HG03175 (cell line): ENCODE results near the gene TCAP.

Source experiments
- ATAC-seq: cut with Tn5 transposase; IDR thresholded peaks from one replicate; pipeline ENCODE4 v1.9.1; 2021; ENCODE audit warnings: mild to moderate bottlenecking, moderate library complexity; ENCODE audit not compliant: unreplicated experiment

TCAP gene, protein sequence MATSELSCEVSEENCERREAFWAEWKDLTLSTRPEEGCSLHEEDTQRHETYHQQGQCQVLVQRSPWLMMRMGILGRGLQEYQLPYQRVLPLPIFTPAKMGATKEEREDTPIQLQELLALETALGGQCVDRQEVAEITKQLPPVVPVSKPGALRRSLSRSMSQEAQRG

DNA sequence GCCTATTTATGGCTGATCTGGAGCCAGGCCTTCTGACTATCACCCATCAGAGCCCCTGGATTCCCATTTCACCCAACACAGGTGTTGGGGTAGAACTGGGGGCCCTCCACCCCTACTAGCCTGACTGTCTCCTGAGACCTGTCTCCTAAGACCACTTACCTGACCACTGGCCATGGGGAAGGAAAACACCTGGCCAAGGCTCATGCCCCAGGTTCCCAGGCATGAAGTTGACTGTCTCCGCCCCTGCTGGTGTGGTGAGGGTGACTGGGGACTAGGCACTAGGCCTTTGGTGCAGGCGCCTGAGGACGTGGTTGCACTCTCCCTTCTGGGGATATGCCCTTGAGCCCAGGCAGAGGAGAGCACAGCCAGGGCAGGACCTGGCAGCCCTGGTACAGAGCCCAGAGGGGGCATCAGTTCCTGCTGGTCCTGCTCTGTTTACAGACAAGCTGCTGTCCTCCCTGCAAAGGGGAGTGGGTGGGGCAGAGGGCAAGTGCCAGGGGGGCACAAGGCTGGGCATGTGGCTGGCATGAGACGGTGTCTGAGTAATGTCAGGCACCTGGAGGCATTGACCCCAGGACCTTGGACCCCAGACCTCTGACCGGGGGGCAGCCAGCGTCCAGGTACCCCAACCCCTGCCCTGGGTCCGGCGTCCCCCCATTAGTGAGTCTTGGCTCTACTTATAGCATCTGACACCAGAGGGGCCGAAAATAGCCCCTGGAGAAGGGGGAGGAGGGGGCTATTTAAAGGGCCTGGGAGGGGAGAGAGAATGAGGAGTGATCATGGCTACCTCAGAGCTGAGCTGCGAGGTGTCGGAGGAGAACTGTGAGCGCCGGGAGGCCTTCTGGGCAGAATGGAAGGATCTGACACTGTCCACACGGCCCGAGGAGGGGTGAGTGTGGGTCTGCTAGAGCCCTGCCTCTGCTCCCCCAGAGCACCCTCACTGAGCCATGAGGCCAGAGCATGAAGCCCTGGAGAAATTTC is at the start of gene TCAP:
Gene TCAP (plus strand): TSS at position 769 of the 981 bp plus-strand sequence. CDS start 11 bp downstream, at position 780.
- no peak for ATAC-seq

DNA sequence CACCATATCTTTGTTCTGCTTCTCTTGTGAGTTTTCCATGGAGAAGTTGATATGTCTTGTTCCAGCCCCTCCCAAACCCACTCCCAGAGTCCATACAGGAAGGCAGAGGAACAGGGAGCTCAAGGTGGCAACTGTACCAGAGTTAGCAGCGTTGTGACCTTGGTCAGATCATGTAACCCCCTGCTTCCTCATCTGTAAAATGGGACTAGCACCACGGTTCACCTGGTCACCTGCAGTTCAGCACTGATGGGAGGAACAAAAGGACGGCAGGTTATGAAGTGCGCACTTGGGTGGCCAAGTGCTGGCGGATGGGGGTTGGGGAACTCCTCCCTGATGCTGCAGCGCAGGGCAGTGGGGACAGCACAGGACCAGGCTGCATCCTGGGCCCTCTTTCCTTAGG is 49.7 kb upstream of the TCAP start:
- no peak for ATAC-seq

DNA sequence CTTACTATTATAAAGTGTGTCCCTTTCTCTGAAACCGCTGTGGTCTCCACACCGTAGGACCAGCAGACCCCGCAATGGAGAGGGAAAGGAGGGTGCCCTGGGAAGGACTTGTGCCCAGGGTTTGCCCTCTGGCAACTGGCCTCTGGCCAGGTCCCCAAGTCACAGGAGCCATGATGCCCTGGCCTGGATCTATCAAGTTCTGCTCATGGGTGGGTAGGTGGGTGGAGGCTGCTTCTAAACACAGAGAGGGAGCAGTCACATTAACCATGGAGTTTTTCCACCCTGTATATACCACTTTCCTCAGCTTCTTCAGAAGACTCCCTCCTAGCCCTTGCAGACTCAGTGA is 48.1 kb upstream of the TCAP start:
- no peak for ATAC-seq

DNA sequence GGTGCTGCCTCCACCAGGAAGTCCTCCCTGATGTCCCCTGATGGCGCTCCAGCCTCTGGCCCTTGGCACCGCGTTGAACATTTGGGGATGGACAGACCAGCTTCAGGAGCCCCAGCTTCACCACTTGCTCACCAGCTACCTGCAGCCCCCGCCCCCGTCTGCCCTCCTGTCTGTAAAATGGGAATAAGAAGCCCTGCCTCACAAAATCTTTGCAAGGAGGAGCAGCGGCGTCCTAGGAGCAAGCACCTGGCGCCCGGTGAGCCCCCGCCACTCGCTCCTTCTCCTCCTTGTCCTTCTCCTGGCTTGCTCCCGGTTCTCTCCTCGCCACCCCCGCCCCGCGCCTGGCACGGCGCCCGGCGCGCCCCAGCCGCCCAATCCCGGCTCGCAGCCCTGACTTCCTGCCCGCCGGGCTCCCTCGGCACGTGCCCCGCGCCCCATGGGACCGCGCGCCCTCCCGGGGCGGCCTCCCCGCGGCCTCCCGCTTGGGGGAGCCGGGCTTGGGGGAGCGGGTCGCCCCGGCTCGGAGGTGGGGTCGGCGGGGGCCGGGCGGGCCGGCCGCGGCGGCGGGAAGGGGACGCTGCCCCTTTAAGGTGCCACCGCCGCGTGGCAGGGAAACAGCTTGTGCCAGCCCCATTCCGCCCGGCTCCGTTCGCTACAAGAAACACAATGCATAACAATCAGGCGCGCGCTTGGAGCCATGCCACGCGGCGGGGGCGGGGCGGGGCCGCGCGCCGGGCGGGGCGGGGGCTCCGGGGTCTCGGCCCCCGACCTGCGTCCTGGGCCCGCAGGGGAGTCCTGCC is 47.5 kb upstream of the TCAP start:
- ATAC-seq = no peak

DNA sequence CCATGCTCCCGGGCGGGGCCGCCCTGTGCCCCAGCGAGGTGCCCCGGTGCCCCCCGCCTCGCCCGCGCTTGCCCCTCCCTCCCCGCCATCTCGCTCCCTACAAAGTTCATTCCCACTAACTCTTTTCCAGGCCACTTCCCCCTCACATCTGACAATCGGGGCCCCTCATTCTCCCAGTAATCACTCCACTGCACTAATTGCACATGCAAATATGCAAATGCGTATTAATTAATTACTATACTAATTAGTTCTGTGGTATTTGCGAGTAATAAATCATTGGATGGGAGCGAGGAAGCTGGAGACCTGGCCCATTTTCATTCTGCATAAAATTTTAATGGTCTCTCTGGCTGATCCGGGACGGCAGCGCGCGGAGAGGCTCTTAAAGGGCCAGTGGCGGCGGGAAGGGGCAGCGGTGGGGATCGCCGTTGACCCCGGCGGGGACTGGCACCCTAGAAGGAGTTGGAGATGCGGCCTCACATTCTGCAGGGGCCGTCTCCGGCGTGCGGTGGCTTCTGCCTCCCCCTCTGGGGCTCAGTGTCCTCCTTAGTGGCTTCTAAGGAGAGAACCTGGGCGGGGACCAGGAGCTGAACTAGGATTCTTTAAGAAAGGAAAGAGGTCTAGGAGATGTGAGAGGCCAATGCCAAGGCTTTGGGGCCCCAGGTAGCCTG is 46.8 kb upstream of the TCAP start:
- ATAC-seq = no peak

DNA sequence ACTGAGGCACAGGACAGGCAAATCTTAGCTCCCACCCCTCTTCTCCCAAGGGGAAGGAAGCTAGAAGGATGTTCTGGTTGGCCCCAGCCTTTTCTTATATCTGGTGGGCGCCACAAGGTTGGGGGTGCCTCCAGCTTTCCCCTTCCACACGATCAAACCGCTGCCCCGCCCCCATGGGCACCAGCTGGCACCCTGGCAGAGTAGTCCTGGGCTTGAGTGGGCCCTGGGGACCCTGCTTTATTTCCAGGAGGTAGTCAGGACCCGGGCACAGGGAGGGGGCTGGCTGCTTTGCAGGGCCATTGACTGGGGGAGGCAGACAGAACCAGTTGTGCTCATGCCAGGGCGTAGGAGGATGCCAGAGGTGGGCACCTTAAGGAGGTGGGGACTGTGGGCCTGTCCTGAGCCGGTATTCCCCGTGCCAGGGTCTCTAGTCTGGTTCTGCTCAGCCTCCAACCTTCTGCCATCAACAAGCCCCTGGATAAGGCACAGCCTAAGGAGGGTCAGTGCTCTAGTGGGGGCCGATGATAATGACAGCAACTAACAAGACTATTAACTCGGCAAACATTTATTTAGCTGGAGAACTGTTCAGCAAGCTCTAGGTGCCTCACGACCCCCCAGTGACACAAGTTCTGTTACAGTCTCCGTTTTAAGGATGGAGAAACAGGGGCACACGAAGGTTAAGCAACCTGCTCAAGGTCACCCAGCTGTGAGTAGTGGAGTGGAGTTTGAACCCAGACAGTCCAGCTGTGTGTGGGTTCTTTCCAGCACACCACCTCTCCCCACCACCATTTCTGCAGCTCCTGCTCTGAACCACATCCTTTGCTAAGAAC is 46.0 kb upstream of the TCAP start:
- ATAC-seq = no peak

DNA sequence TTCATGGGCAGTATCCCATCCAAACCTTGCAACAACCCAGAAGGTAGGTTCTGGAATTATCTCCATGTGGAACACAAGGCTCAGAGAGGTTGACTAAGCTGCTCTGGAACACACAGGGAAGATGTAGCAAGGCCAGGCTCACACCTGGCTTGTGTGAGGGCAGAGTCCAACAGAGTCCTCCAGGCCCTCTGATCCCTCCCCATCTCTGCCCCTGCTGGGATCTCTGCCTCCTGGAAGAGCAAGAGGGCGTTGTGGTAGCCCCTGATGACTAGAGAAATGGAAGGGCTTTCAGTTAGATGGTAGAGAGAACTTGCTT is 45.4 kb upstream of the TCAP start:
- no peak for ATAC-seq

DNA sequence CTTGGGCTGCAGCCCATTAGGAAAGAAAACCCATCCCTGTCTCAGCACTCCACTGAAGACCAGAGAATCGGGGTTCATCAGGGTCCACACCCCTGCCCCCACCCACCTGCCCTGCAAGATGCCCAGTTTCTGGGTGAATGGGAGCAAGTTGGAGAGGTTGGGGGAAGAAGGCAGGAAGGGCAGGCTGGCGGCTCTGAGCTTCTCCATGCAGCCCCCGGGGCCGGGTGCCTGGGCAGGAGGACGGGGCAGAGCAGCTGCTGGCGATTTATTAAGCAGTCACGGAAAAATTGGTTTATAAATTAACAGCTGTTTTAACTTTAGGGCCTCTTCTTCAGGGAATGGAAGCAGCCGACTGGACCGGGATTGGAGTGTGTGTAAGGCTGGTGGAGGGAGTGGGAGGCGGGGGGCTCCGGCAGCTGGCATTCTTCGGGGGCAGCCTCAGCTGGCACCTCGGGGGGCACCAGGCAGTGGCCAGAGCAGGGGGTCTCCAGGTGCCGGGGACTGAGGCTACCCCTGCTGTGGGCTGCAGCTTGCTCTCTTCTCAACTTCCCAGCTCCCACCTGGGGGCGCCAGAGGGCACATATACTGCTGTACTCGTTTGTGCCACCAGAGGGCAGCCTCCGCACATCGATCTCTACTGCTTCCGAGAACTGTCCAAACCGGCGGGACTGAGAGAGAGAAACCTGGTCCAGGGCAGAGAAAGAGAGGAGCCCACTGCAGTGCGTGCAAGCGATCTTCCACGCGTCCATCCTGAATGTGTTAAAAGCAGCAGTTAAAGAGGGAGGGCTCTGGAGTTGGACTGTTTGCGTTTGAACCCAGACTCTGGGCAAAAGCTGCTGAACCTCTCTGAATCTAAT is 43.4 kb upstream of the TCAP start:
- peak; percentile 57 for ATAC-seq

DNA sequence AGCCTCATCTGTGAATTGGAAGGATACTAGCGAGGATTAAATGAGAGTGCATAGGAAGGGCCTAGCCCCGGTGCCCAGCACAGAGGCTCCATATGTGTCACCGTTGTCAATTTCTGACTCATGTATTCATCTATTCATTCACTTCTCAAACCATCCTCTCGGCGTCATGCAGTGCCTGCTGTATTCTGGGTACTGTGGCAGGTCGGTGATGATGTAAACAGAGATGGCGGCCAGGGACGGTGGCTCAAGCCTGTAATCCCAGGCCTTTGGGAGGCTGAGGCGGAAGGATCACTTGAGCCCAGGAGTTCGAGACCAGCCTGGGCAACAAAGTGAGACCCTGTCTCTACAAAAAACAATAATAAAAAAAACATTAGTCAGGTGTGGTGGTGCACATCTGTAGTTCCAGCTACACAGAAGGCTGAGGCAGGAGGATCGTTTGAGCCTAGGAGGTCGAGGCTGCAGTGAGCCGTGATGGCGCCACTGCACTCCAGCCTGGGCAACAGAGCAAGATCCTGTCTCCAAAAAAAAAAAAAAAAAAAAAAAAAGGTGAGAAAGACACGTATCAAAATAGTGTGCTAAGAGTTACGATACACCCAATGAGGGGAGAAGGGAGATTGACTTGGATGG is 42.7 kb upstream of the TCAP start:
- ATAC-seq = peak; percentile 32

DNA sequence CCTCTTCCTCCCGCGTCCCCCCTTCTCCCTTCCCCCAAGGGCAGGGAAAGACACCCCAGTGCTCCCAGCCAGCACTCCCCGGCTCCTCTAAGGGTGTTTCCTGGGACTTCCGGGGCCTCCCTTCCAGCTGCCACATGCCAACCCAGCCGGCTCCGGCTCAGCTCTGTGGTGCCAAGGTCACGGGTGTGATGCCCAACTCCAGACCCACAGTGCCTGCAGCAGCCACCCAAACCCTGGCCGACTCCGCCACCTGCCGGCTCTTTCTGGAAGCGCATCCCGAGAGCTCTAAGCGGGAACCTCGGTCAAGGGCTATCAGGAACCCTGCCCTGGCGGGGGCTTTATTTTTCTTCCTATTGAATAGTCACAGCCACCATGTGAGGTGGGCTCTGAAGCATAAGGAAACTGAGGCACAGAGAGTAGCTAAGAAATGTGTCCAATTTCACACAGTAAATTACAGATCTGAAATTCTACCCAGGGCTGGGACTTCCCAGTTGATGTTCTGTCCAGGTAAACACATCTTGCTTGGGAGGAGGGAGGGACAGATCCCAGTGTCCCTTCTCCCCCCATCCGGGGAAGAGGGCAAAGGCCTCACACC is 41.7 kb upstream of the TCAP start:
- no peak for ATAC-seq

DNA sequence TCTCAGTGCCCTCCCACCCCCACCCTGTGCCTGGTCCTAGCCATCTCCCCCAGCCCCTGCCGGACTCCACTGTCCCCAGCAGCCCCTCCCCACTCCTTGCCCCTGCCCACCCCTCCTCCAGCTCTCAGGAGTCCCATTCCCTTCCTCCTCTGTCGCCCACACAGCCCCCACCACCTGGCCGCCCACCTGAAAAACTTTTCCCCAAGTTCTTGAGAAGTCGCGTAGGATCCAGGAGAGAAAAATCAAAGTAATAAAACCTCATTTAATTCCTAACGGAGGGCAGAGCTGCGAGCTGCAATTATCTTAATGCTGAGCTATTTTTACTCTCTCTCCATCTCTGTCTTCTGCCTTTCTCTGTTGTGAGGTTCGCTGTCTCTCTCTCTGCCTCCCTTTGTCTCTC is 40.8 kb upstream of the TCAP start:
- ATAC-seq = no peak

DNA sequence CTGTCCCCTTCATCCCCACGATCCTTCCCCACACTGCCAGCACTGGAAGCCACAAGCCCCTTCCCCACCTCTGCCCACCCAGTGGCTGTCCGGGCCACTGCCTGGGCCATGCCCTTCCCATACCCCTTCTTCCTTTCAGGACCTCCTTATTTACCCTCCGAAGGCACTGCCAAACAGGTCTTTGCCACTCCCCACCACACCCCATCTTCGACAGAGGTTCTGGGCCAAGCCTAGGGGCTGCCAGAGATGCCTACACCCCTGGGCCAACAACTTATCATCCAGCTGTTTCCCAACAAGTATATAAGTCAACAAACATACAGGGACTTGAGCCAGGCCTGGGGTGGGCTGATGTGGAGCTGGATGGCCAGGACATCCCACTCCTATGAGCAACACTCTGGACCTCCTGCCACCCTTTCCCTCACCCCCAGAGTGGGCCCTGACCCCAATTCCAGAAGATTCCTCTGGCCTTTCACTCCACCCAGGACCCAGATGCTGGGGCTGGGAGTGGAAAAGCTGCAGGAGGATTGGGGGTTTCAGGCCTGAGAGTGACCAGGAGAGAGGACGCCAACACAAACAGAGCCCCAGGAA is 39.9 kb upstream of the TCAP start:
- ATAC-seq = no peak

DNA sequence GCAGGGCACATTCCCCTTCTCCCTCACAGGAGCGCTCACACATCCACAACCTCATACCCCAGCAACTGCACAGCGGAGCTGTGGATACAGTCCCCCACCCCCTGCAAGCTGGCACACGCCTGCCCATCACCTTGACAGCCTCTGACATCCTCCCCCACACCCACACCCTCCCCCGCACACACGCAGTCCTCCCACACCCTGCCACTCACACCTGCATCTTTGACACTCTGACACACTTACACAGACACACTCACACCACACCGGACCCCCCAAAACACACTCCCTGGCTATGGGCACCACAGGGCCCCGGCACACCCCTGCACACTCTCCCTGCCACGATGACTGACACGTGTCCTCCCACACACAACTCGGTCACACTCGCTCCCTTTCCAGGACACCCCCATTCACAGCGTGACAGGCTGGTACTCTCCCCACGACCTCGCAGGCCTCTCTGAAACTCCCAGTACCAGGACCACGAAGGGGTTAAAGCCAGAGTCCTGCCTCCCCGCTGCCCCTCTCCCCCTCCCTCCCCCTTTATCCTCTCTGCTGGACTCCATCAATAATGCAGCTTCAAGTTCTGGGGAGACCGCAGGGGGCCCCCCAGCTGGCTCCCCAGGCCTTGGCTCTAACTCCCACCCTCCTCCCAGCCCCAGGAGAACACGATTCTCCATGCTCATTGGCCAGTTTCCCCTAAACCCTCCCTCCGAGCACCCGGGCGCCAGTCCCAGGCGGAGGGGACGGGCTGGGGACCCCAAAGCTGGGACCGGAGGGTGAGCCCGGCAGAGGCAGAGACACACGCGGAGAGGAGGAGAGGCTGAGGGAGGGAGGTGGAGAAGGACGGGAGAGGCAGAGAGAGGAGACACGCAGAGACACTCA is 38.7 kb upstream of the TCAP start, which contains the start of gene PPP1R1B:
Gene PPP1R1B (plus strand): TSS at position 782 of the 876 bp plus-strand sequence. CDS start 441 bp downstream, outside the sequence.
- ATAC-seq = no peak

DNA sequence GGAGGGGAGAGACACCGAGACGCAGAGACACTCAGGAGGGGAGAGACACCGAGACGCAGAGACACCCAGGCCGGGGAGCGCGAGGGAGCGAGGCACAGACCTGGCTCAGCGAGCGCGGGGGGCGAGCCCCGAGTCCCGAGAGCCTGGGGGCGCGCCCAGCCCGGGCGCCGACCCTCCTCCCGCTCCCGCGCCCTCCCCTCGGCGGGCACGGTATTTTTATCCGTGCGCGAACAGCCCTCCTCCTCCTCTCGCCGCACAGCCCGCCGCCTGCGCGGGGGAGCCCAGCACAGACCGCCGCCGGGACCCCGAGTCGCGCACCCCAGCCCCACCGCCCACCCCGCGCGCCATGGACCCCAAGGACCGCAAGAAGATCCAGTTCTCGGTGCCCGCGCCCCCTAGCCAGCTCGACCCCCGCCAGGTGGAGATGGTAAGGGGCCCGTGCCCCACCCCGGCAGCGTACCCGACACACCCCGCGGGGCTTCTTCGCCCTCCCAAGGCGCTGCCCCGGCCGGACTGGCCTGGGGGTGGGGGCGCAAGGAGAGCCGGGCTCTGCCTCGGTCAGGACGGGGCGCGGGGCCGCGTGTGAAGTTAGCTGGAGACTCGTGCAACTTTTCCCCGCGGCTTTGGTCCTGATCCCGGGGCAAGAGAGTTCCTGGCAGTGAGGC is 38.0 kb upstream of the TCAP start:
- no peak for ATAC-seq

DNA sequence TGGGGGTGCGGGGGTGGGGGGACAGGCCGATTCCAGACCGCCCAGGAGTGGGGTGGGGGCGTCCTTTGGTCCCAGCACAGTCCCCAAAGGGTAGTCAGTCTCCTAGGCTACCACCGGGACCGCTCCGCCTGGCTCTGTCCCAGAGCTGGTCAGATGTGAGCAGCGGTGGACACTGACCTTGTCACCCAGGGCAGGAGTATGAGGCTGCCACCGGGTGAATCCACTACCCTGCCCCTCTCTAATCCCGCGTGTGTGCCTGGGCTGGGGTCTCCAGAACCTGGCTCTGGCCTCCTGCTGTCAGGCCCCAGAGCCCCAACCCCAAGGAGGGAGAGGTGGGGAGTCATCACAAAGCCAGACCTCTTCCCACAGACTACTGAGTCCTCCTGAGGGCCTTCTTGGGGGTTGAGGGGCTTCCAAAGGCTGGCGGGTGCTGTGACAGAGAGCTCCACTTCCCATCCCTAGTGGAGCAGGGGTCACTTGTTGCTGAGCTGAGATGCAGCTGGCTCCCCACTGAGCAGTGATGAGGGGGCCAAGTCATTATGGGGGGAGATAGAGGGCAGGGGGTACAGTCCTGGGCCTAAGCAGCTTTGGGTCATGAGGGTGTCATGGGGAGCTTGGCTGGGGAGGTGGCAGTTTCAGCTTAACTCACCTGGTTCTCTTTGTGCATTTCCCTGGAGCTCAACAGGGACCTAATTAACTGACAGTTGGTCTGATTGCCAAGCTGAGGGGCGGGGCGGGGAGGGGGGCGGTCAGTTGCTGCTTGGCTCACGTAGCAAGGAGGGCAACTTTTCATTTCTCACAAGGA is 37.2 kb upstream of the TCAP start:
- ATAC-seq = no peak
